BLaER1 treated with 17β-estradiol and CSF1 and Interleukin-3, amounts not matched to agents 10 nM and 100 nM (cell line): Measurements from ENCODE around the gene UNC119B.

Experiments
- H3K27ac ChIP-seq, 11 experiments: shearing (Covaris generic); formaldehyde crosslinking; 2 replicates each; pipeline ENCODE4 v1.8.1; 2022
- H3K27me3 ChIP-seq, 11 experiments: shearing (Covaris generic); formaldehyde crosslinking; 2 replicates each; pipeline ENCODE4 v1.8.1; 2022
- H3K36me3 ChIP-seq, 11 experiments: shearing (Covaris generic); formaldehyde crosslinking; 2 replicates each; pipeline ENCODE4 v1.8.1; 2022
- H3K4me1 ChIP-seq, 10 experiments: shearing (Covaris generic); formaldehyde crosslinking; 2 replicates each; pipeline ENCODE4 v1.8.1; 2022
- H3K4me2 ChIP-seq, 11 experiments: shearing (Covaris generic); formaldehyde crosslinking; 2 replicates each; pipeline ENCODE4 v1.8.1; 2022
- H3K4me3 ChIP-seq, 10 experiments: shearing (Covaris generic); formaldehyde crosslinking; 2 replicates each; pipeline ENCODE4 v1.8.1; 2022
- H3K9ac ChIP-seq, 11 experiments: shearing (Covaris generic); formaldehyde crosslinking; 2 replicates each; pipeline ENCODE4 v1.8.1; 2022
- H3K9me3 ChIP-seq, 11 experiments: shearing (Covaris generic); formaldehyde crosslinking; replicated peaks in 1 of 11; 2 replicates each; pipeline ENCODE4 v1.8.1; 2022
- H4K20me1 ChIP-seq, 11 experiments: shearing (Covaris generic); formaldehyde crosslinking; 2 replicates each; pipeline ENCODE4 v1.8.1; 2022
- Cebpa-rat ChIP-seq, 11 experiments: shearing (Covaris generic); IDR thresholded peaks; 2 replicates each; pipeline ENCODE4 v1.8.1; 2022

The UNC119B gene

GRCh38 chr12:120748242-120748641 is 38.0 kb downstream of the UNC119B start:
- H3K9me3 ChIP-seq = no peaks in the 10 kb centered on the region
- H4K20me1 ChIP-seq = no peaks in the 10 kb centered on the region
- H3K9ac ChIP-seq = no peak overlapping the region
- H3K4me2 ChIP-seq = no peak overlapping the region
- H3K36me3 ChIP-seq = no peaks in the 10 kb centered on the region
- no peak overlapping the region for H3K27ac ChIP-seq
- no peaks in the 10 kb centered on the region for H3K27me3 ChIP-seq
- H3K4me3 ChIP-seq = no peak overlapping the region
- TF ChIP-seq Cebpa-rat (IDR thresholded peaks at IDR 0.05) = no peak
- H3K4me1 ChIP-seq = 0 out of 20 replicates have a peak, but pooled peaks cover 0 to 4% (median 0%) of the 10 kb centered on the region in 10 experiments

- Histone ChIP-seq H3K27me3 (no peaks in the 10 kb centered on the region), H3K4me3 (no peak overlapping the region), H3K4me1 (no peaks in the 10 kb centered on the region), H3K27ac (no peak overlapping the region), H3K4me2 (no peak overlapping the region), H4K20me1 (no peaks in the 10 kb centered on the region), H3K9me3 (peaks cover 0 to under 1% (median 0%) of the 10 kb centered on the region in 11 experiments; a peak in 1 of 22 replicates), H3K9ac (no peak overlapping the region), H3K36me3 (no peaks in the 10 kb centered on the region)
- no peak for TF ChIP-seq Cebpa-rat (IDR thresholded peaks at IDR 0.05)
Observed at GRCh38 chr12:120749256-120749655, 39.0 kb downstream of the UNC119B start.

- H3K36me3 ChIP-seq = no peaks in the 10 kb centered on the region
- no peak overlapping the region for H3K9ac ChIP-seq
- H4K20me1 ChIP-seq = no peaks in the 10 kb centered on the region
- no peaks in the 10 kb centered on the region for H3K27me3 ChIP-seq
- no peak overlapping the region for H3K27ac ChIP-seq
- TF ChIP-seq Cebpa-rat (IDR thresholded peaks at IDR 0.05) = no peak
- H3K4me3 ChIP-seq = no peak overlapping the region
- no peaks in the 10 kb centered on the region for H3K4me1 ChIP-seq
- H3K4me2 ChIP-seq = no peak overlapping the region
- peaks cover 10 to 16% (median 11%) of the 10 kb centered on the region in 11 experiments for H3K9me3 ChIP-seq
Observed at GRCh38 chr12:120750806-120751205, 40.5 kb downstream of the UNC119B start.

GRCh38 chr12:120751389-120751788 is 41.1 kb downstream of the UNC119B start:
- H4K20me1 ChIP-seq = no peaks in the 10 kb centered on the region
- 0 out of 22 replicates have a peak, but pooled peaks cover 0 to under 1% (median 0%) of the 10 kb centered on the region in 11 experiments for H3K27me3 ChIP-seq
- H3K4me2 ChIP-seq = no peak overlapping the region
- TF ChIP-seq Cebpa-rat (IDR thresholded peaks at IDR 0.05) = no peak
- H3K9ac ChIP-seq = no peak overlapping the region
- no peaks in the 10 kb centered on the region for H3K4me1 ChIP-seq
- peaks cover 10 to 17% (median 11%) of the 10 kb centered on the region in 11 experiments for H3K9me3 ChIP-seq
- H3K4me3 ChIP-seq = no peak overlapping the region
- H3K36me3 ChIP-seq = no peaks in the 10 kb centered on the region
- no peak overlapping the region for H3K27ac ChIP-seq

GRCh38 chr12:120754792-120755191 is 44.5 kb downstream of the UNC119B start:
- peaks cover 0 to 20% (median 9%) of the 10 kb centered on the region in 11 experiments; a peak in 17 of 22 replicates for H4K20me1 ChIP-seq
- no peak overlapping the region for H3K9ac ChIP-seq
- H3K27ac ChIP-seq = no peak overlapping the region
- no peak overlapping the region for H3K4me2 ChIP-seq
- H3K4me1 ChIP-seq = peaks cover 7 to 14% (median 12%) of the 10 kb centered on the region in 10 experiments
- H3K9me3 ChIP-seq = peaks cover 10 to 17% (median 11%) of the 10 kb centered on the region in 11 experiments
- no peak for TF ChIP-seq Cebpa-rat (IDR thresholded peaks at IDR 0.05)
- no peaks in the 10 kb centered on the region for H3K36me3 ChIP-seq
- H3K4me3 ChIP-seq = no peak overlapping the region
- peaks cover 0 to 30% (median 24%) of the 10 kb centered on the region in 11 experiments; a peak in 15 of 22 replicates for H3K27me3 ChIP-seq

GRCh38 chr12:120755269-120755668 is 45.0 kb downstream of the UNC119B start:
- H3K9ac ChIP-seq = no peak overlapping the region
- TF ChIP-seq Cebpa-rat (IDR thresholded peaks at IDR 0.05) = no peak
- H3K27ac ChIP-seq = no peak overlapping the region
- H3K4me3 ChIP-seq = no peak overlapping the region
- H3K9me3 ChIP-seq = peaks cover 10 to 17% (median 11%) of the 10 kb centered on the region in 11 experiments
- peaks cover 0 to 33% (median 28%) of the 10 kb centered on the region in 11 experiments; a peak in 16 of 22 replicates for H3K27me3 ChIP-seq
- peaks cover 0 to 24% (median 14%) of the 10 kb centered on the region in 11 experiments; a peak in 19 of 22 replicates for H4K20me1 ChIP-seq
- H3K4me2 ChIP-seq = no peak overlapping the region
- H3K4me1 ChIP-seq = peaks cover 12 to 19% (median 17%) of the 10 kb centered on the region in 10 experiments
- no peaks in the 10 kb centered on the region for H3K36me3 ChIP-seq

- peaks cover 10 to 17% (median 11%) of the 10 kb centered on the region in 11 experiments for H3K9me3 ChIP-seq
- no peak overlapping the region for H3K9ac ChIP-seq
- no peak overlapping the region for H3K4me2 ChIP-seq
- H3K4me1 ChIP-seq = peaks cover 14 to 33% (median 25%) of the 10 kb centered on the region in 10 experiments
- no peak overlapping the region for H3K27ac ChIP-seq
- no peak overlapping the region for H3K4me3 ChIP-seq
- peaks cover 8 to 44% (median 33%) of the 10 kb centered on the region in 11 experiments; a peak in 19 of 22 replicates for H4K20me1 ChIP-seq
- peaks cover 0 to 53% (median 48%) of the 10 kb centered on the region in 11 experiments; a peak in 17 of 22 replicates for H3K27me3 ChIP-seq
- no peak for TF ChIP-seq Cebpa-rat (IDR thresholded peaks at IDR 0.05)
- H3K36me3 ChIP-seq = peaks cover 4 to 20% (median 14%) of the 10 kb centered on the region in 11 experiments; a peak in 16 of 22 replicates
Observed at GRCh38 chr12:120757226-120757742, 47.0 kb downstream of the UNC119B start.

GRCh38 chr12:120757949-120758348 is 47.7 kb downstream of the UNC119B start:
- Histone ChIP-seq H3K4me1 (peaks cover 14 to 33% (median 25%) of the 10 kb centered on the region in 10 experiments), H3K27ac (no peak overlapping the region), H3K36me3 (peaks cover 9 to 27% (median 20%) of the 10 kb centered on the region in 11 experiments; a peak in 20 of 22 replicates), H3K9me3 (peaks cover 10 to 17% (median 11%) of the 10 kb centered on the region in 11 experiments), H3K4me3 (no peak overlapping the region), H4K20me1 (peaks cover 8 to 51% (median 39%) of the 10 kb centered on the region in 11 experiments; a peak in 20 of 22 replicates), H3K4me2 (no peak overlapping the region), H3K27me3 (peaks cover 0 to 59% (median 48%) of the 10 kb centered on the region in 11 experiments; a peak in 17 of 22 replicates), H3K9ac (no peak overlapping the region)
- no peak for TF ChIP-seq Cebpa-rat (IDR thresholded peaks at IDR 0.05)

- H3K27ac ChIP-seq = peak overlapping the region in 7 of 11 experiments; percentile 6 to 44 (median 26); a peak in 7 of 22 replicates
- peaks cover 14 to 33% (median 25%) of the 10 kb centered on the region in 10 experiments for H3K4me1 ChIP-seq
- peaks cover 0 to 59% (median 48%) of the 10 kb centered on the region in 11 experiments; a peak in 17 of 22 replicates for H3K27me3 ChIP-seq
- peaks cover 19 to 37% (median 30%) of the 10 kb centered on the region in 11 experiments for H3K36me3 ChIP-seq
- H3K4me3 ChIP-seq = no peak overlapping the region
- peak overlapping the region; percentile 62 to 87 (median 83) for H3K4me2 ChIP-seq
- TF ChIP-seq Cebpa-rat (IDR thresholded peaks at IDR 0.05) = no peak
- no peak overlapping the region for H3K9ac ChIP-seq
- H4K20me1 ChIP-seq = peaks cover 18 to 62% (median 46%) of the 10 kb centered on the region in 11 experiments; a peak in 20 of 22 replicates
- H3K9me3 ChIP-seq = peaks cover 10 to 17% (median 11%) of the 10 kb centered on the region in 11 experiments
Observed at GRCh38 chr12:120758798-120759590, 48.7 kb downstream of the UNC119B start.
